Renal cortical epithelial cell (primary cell): ENCODE measurements around the gene IL37. TPM values are rescaled to one million over a fixed set of nuclear protein-coding genes. Genes with fewer than 3 reads are reported as not detected.
"Not testable (repeated sequence)": the region's sequence is repeated elsewhere in the genome, so short reads cannot be mapped to it uniquely, and the experiment has no call there.

Experiments
- DNase-seq: peaks from one replicate; pipeline ENCODE4 v3.0.0-alpha.2; 2011; ENCODE audit warnings: low read depth
- total RNA-seq: library from RNA; depleted of rRNA; stranded (reverse); fragments of >200 nt; gene quantifications from 2 replicates; pipeline ENCODE4 v1.2.3, GENCODE V29; 2014

The IL37 gene
- total RNA-seq, 1 donor from 2014 or later, result not detected

- DNase-seq, result no peak
Observed at GRCh38 chr2:112923237-112923966, 12.4 kb downstream of the IL37 start.

GRCh38 chr2:112923967-112924338 lies 13.0 kb downstream of the IL37 start:
- no peak for DNase-seq

- no peak for DNase-seq
Observed at GRCh38 chr2:112924360-112924759, 13.4 kb downstream of the IL37 start.

DNA sequence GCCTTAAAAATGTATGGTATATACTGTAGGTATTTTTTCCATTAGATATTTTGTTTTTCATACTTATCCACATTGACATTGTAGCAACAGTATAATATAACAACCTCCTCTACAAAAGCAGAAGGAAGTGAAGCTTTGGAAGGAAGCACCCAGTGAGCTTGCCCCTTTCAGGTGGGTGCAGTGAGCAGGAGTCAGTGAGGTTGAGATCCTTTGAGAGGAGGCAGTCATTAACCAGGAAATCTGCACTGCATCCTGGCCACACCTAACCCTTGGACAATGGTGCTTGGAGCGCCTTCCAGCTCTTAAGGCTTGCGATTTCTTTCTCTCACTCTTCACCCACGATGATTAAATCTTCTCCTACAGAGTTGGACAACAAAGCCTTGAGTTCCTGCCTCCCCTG lies 13.9 kb downstream of the IL37 start:
- DNase-seq, result peak; percentile 80

DNA sequence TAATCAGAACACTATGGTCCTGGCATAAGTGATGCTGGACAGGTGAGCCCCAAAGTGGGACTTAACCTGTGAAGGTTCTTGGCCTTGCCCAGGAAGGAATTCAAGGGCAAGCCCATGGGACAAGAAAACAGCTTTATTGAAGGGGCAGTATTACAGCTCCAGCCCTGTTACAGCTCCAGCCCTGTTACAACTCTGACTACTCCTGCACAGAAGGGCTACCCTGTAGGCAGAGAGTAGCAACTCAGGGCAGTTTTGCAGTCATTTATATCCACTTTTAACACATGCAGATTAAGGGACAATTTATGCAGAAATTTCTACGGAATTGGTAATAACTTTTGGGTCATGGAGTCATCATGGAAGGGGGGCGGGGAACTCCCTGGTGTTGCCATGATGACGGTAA lies 15.7 kb downstream of the IL37 start:
- no peak for DNase-seq

DNA sequence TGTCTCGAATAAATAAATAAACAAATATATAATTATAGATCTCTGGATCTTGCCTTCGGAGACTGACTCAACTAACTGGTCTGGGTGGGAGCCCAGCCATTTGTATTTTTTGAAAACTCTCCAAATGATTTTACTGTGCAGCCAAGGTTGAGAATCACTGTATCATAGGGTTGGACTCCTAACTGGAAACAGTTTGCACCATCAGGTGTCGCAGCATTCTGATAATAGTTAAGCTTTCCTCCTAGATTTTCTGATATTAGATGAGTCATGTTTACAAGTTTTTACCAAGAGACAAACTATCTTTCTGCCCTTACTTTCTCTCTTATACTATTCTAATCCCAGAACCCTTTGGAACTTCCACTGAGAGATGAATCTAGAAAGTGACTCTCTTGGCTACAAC lies 16.8 kb downstream of the IL37 start:
- DNase-seq, result no peak

- DNase-seq, result no peak
Observed at GRCh38 chr2:112933261-112933660, 22.3 kb downstream of the IL37 start.

GRCh38 chr2:112934117-112934516 lies 23.2 kb downstream of the IL37 start:
- not testable (repeated sequence) for DNase-seq

GRCh38 chr2:112936927-112937232 lies 25.9 kb downstream of the IL37 start:
- DNase-seq, result no peak

DNA sequence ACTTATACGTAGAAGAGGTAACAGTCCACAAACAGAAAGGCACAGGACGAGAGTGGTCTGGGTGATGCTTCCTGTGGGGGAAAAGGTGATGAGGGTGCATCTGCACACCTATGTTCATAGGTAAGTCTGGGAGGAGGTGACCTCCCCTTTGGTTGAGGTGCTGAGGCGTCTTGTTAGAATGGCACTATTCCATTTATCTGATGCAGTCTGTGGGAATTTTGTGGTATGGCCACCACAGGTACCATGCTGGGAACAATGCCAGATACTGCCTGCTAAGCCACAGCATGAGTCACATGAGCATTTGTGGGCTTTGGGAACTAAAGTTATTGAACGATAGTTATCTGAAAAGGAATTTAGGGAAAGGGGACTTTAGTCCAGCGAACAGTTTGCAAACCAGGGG lies 27.9 kb downstream of the IL37 start:
- DNase-seq, result peak; percentile 92

DNA sequence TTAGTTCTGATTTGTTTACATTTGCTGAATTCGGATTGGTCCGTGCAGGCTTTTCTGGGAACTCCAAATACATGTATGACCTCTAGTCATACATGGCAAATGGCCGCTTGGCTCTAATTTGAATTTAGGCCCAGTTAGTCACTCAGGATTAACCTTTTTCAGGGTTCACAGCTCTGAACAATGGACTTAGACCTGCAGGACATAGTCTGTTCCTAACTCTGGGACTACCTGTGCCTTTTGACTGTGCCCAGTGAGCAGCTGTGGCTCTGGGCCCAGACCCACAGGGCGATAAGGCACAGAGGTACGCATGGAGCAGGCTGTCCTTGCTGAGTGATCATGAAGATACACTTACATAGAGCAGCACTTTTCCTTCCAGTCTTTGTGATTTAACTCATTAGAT lies 28.5 kb downstream of the IL37 start:
- no peak for DNase-seq

GRCh38 chr2:112940859-112941625 lies 30.1 kb downstream of the IL37 start:
- DNase-seq, result no peak

DNA sequence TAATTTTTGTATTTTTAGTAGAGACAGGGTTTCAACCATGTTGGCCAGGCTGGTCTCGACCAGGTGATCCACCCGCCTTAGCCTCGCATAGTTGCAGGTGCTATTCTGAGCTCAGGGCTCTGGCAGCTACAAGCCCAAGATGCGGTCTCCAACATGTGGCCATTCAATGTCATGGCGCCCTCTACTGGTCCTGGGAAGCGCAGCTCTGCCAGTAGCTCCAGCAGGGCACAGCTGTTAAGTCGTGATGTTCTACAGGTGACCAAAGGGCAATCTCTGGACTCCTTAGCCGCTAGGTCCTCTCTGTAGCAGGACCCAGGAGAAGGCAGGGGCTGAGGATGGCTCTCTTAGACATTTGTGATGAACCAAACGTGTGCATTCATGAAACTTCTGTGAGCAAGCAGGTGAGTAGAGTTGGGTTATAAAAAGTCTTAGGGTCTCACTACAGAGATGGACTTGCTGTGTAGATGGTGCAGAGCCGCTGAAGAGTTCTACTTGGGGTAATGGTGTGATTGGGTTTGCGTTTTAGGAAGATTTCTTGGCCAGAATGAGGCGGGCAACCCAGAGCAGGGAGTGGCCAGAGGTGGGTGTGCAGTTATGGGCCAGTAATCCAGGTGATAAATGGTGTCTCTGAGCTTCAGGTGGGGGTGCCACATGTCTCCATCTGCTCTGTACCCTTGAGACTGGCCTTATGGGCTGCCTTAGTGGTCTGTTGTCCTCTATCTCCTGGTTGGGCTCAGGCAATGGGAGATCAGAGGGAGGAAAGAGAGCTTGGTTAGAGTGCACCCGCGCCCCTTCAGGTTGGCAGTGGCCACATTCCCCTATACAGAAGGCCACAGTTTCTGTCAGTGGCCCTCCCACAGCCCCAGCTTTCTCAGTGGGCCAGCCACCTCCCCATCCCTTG lies 31.0 kb downstream of the IL37 start:
- DNase-seq, result peak; percentile 70

DNA sequence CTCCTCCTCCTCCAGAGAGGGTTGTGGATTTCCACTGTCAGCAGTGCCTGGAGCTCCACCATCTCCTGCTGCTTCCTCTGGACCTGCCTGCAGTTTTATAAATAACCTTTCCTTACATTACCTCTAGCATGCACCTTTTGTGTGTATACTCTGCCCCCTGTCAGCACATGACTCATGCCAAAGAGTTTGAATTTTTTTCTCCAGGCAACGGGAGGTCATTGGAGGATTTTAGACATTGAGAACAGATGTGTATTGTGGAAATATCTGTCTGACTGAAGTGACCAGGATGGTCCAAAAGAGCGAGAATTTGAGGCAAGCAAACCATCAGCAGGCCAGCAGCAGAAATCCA lies 31.7 kb downstream of the IL37 start:
- DNase-seq, result peak; percentile 24

DNA sequence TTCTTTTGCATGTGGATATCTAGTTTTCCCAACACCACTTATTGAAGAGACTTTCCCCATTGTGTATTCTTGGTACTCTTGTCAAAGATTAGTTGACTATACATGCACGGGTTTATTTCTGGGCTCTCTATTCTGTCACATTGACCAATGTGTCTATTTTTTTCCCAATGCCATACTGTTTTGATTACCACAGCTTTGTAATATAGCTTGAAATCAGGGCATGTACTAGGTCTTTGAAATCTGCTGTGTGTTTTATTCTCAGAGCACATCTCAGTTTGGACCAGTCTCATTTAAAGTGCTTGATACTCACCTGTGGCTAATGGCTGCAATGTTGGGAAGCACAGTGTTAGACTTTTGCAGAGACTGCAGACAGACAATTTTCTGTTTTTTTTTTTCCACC lies 34.0 kb downstream of the IL37 start:
- no peak for DNase-seq

DNA sequence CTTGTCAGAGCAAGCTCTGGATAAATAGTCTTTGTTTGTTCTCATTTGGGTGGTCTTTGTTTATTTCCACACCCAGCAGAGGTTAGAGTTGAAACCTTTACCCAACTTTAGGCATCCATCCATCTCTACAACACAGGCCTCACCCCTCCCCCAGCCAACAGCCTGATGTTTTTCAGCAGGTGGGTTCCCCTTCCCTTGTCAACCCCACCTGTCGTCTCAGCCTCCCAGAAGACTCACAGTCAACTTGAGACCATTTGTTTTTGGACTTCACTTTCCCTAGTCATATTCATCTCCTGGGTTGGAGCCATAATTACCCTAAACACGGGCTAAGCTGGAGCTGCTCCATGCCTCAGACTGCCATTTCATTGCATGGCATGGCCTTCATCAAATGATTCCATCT lies 35.1 kb downstream of the IL37 start:
- DNase-seq, result no peak

DNA sequence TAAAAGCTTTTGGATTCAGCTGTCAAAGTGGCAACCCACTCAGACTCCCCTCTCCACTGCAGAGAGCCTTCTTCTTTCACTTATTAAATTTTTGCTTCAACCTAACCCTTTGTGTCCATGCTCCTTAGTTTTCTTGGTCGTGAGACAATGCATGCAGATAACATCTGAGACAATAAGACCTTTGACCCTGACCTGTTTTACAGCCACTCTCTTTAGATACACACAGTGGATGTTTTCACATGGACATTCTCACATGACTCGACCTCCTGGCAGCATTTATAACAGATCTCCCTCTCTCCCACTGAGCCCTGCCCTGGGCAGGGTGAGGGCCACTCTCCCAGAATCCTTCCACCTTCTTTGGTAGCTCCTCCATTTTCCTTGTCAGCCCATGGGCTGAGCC lies 36.4 kb downstream of the IL37 start:
- no peak for DNase-seq

- no peak for DNase-seq
Observed at GRCh38 chr2:112949456-112949855, 38.5 kb downstream of the IL37 start.

- no peak for DNase-seq
Observed at GRCh38 chr2:112954364-112954763, 43.4 kb downstream of the IL37 start.

- peak; percentile 38 for DNase-seq
Observed at GRCh38 chr2:112957511-112957910, 46.5 kb downstream of the IL37 start.

GRCh38 chr2:112958428-112959108 lies 47.6 kb downstream of the IL37 start:
- DNase-seq, result peak; percentile 54
